Measurements from ENCODE around the gene WDR74. TPM values are rescaled to one million over a fixed set of nuclear protein-coding genes. Genes with fewer than 3 reads are reported as not detected.

WDR74 gene
- total and polyA plus RNA-seq, 2 of the 13 experiments (the other 11 are each of a cell fraction or from before 2014, with no cell fraction given), result 77.0 to 83.3 TPM

GRCh38 chr11:62805076-62805892 lies 34.1 kb downstream of the WDR74 start, which contains the start of gene NXF1 (continued):
- 0 out of 2 replicates have a peak, but pooled peaks have one; percentile 34 for TF ChIP-seq ZNF251 (CRISPR knock-in tag; IDR thresholded peaks at IDR 0.05)
- 0 out of 2 replicates have a peak, but pooled peaks have one; percentile 72 for TF ChIP-seq SP140L (CRISPR knock-in tag; IDR thresholded peaks at IDR 0.05; ENCODE audit: borderline replicate concordance)
- peak; percentile 76 for TF ChIP-seq MED13 (CRISPR knock-in tag; IDR thresholded peaks at IDR 0.05)
- no peak for TF ChIP-seq CSRNP2 (CRISPR knock-in tag; conservative IDR thresholded peaks at IDR 0.05; ENCODE audit: low read depth)
- TF ChIP-seq ZXDC (CRISPR knock-in tag; IDR thresholded peaks at IDR 0.05), result no peak
- peak; percentile 77; the same call in 1 of the 2 replicates for TF ChIP-seq ZNF317 (CRISPR knock-in tag; IDR thresholded peaks at IDR 0.05)
- TF ChIP-seq PRDM15 (CRISPR knock-in tag; IDR thresholded peaks at IDR 0.05), result peak; percentile 58; the same call in 1 of the 2 replicates
- no peak for TF ChIP-seq PTBP1 (IDR thresholded peaks at IDR 0.05; ENCODE audit: low read depth, low read length, poor library complexity, severe bottlenecking)
- TF ChIP-seq RNF219 (CRISPR knock-in tag; IDR thresholded peaks at IDR 0.05), result no peak
- TF ChIP-seq SKIL (CRISPR knock-in tag; IDR thresholded peaks at IDR 0.05; ENCODE audit: borderline replicate concordance), result no peak
- peak; percentile 86 for TF ChIP-seq ZNF709 (CRISPR knock-in tag; IDR thresholded peaks at IDR 0.05)
- no peak for TF ChIP-seq SYNCRIP (IDR thresholded peaks at IDR 0.05; ENCODE audit: insufficient read depth, low read depth, low read length)
- no peak for TF ChIP-seq DPF2 (CRISPR knock-in tag; IDR thresholded peaks at IDR 0.05; ENCODE audit: borderline replicate concordance, low read depth)
- no peak; the same call in 1 of the 2 replicates for TF ChIP-seq PHF21A (CRISPR knock-in tag; IDR thresholded peaks at IDR 0.05)
- peak; percentile 96 for TF ChIP-seq ZNF124 (CRISPR knock-in tag; IDR thresholded peaks at IDR 0.05)

All from HepG2 (cell line).